H4 (cell line): ENCODE measurements around the gene KRTAP12-1. TPM values are rescaled to one million over a fixed set of nuclear protein-coding genes. Genes with fewer than 3 reads are reported as not detected.

Experiments
- DNase-seq: peaks from one replicate; pipeline ENCODE4 v3.0.0-alpha.2; 2015; ENCODE audit warnings: low spot score
- total RNA-seq: library from RNA; depleted of rRNA; stranded (reverse); fragments of >200 nt; shearing (Covaris generic); gene quantifications from 2 replicates; pipeline ENCODE4 v1.2.3, GENCODE V29; 2014

KRTAP12-1 gene
- total RNA-seq, 1 experiment from 2014 or later = not detected

DNA sequence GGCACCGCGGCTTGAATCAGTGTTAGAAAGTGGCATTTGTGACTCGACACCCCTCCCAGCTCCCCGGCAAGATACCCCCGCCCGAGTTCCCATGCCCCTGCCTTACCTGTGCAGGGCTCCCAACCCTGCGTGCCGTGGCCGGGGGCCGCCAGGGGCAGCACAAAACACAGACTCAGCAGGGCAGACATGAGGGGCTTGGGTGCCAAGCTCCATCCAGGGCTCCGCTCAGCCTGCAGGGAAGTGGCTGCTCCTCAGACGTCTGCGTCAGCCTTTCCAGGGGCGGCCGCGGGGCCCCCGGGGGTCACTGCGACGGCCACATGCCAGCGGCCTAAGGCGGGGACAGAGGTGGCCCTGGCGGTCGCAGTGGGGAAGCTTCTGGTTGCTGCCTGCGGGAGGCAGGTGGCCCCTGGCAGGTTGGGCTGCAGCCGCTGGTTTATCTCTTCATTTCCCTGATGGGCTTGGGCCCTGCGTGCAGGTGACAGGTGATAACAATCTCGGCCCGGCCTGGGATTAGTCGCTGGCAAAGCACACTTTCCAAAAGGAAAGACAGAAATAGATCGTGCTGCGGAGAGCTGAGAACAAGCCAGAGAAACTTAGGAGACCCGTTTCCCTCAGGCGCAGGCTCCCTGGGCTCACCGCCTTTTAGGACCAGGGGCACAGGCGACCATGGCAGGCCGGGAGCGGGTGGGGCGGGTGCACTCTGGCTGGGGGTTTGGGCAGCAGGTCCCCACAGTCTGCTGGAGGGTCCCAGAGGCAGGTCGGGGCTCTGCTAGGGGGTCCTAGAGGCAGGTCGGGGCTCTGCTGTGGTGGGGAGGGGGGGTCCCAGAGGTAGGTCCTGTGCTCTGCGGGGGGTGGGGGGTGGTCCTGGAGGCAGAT is 29.6 kb upstream of the KRTAP12-1 start, which contains the start of gene TSPEAR:
Gene TSPEAR, minus strand, starts transcription at position 246 of the 876 bp plus-strand sequence. Its CDS starts 58 bp downstream, at position 188.
- no peak for DNase-seq

DNA sequence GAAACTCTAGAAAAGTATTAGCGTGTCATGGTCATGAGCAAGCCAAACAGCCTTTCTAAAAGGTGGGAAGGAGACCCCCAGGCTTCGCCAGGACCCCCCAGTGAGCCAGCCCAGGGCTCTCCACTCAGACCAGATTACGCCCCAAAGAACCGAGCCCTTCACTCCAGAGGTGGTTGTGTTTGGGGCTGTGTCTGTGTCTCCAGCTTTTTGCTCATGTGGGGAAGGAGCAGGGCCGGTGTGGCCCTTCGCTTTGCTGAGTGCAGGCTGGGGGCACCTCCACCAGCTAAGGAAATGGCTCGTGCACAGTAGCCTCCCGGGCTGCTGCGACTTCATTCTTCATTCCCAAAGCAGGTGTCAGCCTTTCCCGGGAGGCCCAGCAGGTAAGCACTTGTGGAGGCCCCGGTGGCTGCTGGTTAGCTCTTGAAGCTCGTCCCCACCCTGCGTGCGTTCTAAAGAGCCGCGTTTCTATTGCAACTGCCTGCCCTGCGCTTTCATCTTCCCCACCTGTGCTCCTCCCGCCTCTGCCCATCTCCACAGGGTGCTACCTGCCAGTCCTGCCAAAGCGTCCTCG is 28.9 kb upstream of the KRTAP12-1 start:
- no peak for DNase-seq

DNA sequence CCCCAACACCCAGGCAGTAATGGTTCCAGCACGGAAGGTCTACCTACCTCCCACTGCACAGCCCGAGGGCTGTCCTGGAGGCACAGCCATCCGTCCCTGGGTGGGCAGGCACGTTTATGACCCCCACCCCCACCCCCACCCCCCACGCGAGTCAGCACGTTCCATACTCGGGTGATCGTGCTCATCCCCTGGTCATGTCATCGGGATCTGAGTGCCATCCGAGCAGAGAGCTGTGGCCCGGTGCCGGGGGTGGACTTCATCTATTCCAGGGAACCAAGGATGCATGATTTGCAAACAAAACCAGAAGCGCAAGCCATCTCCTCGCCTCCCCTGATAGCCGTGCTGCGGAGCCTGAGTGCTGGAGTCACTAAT is 28.3 kb upstream of the KRTAP12-1 start:
- DNase-seq = no peak

DNA sequence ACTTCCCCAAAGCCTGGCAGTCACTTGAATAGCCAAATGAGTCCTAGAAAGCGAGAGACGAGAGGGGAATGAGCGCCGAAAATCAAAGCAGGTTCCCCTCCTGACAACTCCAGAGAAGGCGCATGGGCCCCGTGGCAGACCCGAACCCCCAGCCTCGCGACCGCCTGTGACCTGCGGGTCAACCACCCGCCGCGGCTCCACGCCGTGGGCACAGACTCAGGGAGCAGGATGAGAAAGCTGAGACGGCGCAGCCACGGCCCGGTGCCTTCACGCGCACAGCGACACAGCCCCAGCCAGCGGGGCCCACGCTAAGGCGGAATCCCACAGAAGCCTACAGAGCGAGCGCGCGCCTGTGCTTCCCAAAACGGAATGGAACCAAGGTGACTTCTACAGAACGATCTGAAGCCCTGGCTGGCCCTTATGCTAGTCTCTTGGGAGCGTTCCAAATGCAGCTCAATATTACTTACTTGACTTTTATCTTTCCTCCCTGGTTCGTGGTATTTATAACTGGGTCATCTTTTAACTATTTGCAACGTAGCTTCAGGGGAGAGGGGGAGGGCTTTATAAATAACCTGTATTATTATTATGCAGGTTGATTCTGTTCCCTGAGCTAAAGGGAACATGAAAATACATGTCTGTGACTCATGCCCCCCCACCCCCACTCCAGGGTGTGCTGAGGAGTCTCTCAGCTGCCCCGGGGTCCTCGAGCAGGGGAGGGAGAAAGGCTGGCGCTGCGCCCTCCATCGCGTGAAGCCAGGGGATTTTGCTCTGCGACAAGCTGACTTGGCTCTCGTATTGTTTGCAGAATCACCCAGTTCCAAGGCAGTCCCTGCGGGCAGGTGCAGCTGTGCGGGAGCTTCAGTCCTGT is 27.7 kb upstream of the KRTAP12-1 start:
- no peak for DNase-seq

DNA sequence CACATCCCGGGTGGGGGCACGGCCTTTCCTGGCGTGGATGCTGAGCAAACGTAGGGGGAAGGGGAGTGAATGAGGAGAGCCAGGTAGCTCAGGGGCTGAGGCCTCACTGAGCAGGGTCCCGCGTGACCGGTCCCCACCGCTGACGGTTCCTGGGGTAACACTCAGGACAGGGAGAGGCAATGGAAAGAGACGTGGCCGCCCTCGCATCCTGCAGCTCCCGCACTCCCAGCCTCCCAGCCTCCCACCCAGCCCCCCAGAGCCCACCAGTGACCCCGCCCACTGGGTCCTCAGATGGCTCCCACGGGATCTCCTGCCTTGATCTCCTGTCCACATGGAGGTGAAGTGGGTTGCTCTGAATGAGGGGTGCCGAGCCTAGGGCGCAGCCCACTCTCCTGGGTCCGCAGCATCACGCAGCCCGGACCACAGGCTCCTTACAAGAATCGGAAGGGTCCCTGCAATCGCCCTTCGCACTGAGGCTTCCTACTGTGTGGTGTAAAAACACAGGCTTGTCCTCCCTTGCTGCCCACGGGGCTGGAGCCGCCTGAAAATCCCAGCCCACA is 27.0 kb upstream of the KRTAP12-1 start:
- no peak for DNase-seq

DNA sequence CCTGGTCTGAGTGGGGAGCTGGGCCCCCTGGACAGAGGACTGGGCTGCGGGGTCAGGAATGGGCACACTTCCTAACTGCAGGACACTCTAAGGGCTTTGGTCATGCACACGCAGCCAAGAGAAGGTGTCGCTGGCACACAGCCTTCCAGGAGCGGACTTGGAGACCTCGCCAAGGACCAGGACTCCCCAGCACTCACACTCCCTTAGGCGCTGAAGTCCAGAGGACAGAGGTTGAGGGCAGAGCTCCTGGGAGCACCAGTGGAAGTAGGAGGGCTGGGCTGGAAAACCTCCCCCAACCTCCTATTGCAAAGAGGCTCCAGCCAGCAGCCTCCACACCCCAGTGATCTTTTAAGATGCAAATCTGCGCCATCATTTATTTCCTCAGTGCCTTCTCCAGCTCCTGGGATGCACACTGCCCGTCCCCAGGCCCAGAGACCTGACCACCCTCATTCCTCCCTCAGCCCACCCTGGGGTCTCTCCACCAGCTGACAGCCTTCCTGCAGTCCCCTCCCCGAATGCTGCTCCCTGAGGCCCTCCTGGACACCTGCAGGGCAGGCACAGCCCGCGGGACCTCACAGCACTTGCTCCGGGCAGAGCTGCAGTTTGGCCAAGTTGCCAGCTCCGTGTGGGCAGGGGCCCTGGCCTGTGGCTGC is 26.4 kb upstream of the KRTAP12-1 start:
- DNase-seq = no peak

DNA sequence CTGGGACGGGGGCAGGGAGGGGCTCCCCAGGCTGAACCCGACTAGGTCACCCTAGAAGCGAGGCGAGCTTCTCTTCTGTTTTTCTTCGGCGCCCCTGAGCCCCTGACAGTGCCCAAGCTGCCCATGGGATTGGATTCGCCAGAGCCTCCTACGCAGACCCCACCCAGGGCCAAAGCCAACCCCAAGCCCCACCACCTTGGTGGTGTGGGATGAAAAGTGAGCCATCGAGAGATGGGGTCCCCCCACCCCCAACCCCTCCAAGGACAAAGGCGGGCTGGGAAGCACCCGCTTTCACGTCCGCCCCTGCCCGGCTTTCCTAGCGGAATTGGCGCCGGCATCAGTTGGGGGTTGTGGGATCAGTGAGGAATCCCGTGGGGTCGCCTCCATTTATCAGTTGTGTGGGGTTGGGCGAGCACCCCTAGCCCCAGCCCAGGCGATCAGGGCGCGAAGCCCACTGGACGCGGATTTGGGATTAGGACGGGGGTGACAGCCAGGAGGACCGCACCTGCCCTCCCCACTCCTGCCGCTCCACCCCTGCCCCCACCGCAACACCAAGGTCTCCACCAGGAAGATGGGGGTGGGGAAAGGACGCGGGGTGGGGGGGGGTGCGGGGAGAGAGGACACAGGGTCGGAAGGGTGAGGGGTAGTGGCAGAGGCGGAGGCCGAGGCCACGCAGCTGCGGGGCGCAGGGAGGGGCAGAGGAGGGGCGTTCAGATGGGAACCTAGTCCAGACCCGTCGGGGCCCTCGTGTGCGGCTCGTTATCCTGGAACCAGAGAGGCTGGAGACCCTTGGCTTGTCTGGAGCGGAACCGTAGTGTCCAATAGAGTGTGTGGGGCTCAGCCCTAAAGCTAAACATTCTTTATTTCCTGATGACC is 25.0 kb upstream of the KRTAP12-1 start:
- no peak for DNase-seq

DNA sequence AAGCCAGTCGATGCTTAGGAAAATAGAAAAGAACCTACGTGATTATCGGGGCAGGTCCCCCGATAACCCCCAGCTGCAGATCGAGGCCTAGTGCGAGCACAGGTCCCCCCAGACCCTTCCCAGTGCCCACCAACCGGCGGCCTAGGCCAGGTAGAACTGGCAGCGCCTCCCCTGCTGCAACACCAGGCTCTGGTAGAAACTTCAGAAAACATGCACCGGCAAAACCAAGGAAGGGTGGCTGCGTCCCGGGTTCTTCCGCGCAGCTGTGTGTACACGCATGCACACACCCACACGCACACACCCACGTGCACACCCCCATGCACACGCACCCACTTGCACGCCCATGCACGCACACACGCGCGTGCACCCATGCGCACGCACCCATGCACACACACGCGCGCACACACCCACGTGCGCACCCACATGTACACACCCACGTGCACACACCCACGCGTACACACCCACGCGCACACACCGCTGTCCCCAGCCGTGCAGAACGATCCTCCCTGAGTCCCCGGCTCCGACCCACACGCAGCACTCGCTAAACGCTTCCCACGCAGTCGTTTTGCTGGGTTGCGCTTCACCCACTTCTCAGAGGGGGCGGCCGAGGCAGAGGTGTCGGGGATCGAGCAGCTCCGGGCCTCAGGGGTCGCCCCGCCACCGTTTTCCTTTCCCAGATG is 24.2 kb upstream of the KRTAP12-1 start:
- no peak for DNase-seq

DNA sequence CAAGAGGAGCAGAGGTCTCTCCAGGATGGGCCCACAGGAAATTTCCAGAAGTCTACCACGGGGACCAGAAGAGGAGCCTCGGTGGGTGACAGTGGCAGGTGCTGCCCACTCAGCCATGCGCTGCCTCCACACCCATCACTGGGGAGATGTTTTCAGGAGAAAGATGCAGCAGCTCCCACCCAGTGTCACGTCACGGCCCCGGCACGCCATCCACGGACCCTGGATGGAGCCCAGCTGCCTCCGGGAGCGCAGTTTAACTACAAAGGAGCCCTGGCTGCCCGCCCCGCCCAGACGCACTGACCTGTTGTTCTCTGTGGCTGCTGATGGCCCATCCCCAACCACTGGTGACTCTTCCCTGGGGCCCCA is 22.7 kb upstream of the KRTAP12-1 start:
- DNase-seq = no peak

DNA sequence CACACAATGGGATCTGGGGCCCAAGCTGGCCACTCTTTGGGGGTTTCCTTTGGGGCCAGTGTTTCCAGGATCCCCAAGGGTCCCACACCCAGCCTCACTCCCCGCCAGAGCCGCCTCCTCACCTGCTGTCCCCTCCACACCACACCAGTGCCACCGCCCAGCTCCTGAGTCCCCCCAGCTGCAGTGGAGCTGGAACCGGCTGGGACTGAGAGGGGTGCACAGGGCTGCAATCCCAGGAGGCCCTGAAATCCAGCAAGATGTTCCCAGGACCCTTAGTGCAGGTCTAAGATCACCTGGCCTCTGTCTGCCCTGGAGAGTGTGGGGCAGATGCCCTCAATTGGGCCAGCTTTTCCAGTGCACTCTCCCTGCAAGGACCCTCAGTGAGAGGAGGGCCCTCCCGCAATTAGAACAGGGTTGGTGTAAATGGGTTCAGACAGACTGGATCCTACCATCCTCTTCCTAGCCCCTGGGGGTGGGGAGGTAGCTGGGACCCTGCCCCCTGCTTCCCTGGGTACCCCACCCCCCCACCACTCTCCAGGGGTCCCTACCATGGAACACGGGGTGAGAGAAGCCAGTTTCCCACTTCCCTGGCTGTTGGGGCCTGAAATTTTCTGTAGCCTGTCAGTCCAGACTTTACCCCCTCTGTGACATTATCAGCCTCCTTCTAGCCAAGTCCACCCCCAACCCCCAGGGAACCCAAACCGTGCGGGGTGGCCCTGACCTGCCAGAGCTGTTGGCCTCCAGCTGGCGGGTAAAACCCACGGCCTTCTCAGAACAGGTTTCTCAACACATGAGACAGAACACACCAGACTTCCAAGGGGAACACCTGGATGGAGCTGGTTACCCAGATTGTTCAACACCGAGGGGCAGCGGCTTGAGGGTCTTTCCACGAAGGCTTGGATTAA is 22.0 kb upstream of the KRTAP12-1 start:
- no peak for DNase-seq

DNA sequence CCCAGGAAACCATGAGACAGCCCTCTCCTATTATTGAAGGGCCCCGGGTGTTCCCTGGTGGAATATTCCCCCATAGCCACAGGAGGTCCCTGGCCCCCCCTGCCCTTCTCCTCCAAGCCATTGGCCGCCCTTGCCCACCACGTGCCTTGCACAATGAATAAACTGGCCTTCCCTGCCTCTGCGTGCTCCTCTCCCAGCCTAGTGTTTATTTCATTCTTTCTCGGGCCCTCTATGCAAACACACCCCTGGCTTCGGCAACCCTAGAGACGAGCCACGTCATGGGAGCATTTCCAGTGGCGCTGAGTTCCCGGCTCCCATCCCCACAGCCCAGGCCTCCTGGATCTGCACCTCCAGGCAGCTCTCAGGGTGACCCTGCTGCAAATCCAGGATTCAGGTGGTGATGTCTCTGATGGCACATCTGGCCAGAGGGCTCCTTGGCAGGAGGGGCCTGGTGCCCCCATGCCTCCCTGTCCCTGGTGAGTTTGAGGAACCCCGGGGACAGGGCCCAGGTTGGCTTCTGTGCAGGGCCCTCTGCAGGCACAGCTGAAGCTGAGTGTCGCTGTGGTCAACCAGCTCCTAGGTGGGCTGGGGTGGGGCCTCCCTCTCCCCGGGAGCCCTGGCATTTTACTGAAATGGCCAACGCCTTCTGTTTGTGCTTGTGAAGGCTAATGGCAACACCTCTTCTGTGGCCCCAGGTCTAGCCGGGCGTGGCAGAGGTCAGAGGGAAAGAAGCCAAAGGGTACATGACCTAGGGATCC is 21.2 kb upstream of the KRTAP12-1 start:
- DNase-seq = no peak

DNA sequence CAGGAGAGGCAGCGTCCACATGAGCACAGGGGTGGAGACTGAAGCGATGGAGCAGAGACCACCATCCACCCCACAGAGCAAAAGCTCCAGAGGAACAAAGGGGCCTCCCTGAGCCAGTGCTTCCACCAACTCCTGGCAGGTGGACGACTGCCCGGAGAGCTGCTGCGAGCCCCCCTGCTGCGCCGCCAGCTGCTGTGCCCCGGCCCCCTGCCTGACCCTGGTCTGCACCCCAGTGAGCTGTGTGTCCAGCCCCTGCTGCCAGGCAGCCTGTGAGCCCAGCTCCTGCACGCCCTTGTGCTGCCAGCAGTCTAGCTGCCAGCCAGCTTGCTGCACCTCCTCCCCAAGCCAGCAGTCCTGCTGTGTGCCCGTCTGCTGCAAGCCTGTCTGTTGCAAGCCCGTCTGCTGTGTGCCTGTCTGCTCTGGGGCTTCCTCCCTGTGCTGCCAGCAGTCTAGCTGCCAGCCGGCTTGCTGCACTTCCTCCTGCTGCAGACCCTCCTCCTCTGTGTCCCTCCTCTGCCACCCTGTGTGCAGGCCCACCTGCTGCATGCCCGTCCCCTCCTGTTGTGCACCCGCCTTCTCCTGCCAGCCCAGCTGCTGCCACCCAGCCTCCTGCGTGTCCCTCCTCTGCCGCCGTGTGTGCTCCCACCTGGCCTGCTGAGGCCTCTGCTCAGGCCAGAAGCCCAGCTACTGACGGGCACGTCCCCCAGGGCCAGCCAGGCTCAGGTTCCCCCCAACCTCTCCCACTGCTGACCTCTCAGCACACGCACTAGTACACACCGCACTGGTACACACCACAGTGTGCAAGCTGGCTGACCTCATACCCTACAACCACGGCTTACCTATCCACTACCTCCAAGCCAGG is 20.4 kb upstream of the KRTAP12-1 start:
- DNase-seq = no peak

DNA sequence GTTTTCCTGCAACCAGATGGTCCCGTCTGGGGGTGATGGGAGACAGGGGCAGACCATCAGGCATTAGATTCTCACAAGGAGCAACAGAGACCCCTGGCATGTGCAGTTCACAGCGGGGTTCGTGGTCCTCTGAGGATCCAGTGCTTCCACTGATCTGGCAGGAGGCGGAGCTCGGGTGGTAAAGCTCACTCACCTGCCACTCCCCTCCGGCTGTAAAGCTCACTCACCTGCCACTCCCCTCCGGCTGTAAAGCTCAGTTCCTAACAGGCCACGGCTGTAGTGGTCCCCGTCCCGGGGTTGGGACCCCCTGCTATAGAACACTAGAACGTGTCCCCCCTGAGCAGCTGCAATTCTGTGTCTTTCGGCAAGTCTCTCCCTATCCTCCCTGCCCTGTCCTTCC is 19.6 kb upstream of the KRTAP12-1 start:
- no peak for DNase-seq

DNA sequence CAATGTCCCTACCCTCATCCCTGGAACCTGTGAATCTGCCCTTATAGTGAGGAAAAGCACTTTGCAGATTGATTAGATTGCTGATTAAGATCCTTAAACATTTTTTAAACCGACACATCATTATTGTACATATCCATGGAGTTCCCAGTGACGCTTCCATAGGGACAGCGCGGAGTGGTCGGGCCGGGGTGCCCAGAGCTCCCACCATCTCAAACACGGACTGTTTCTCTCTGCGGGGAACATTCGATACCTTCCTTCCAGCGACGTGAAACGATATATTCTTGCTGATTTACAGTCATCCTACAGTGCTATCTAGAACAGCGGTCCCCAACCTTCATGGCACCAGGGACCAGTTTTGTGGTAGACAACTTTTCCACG is 19.0 kb upstream of the KRTAP12-1 start:
- no peak for DNase-seq

DNA sequence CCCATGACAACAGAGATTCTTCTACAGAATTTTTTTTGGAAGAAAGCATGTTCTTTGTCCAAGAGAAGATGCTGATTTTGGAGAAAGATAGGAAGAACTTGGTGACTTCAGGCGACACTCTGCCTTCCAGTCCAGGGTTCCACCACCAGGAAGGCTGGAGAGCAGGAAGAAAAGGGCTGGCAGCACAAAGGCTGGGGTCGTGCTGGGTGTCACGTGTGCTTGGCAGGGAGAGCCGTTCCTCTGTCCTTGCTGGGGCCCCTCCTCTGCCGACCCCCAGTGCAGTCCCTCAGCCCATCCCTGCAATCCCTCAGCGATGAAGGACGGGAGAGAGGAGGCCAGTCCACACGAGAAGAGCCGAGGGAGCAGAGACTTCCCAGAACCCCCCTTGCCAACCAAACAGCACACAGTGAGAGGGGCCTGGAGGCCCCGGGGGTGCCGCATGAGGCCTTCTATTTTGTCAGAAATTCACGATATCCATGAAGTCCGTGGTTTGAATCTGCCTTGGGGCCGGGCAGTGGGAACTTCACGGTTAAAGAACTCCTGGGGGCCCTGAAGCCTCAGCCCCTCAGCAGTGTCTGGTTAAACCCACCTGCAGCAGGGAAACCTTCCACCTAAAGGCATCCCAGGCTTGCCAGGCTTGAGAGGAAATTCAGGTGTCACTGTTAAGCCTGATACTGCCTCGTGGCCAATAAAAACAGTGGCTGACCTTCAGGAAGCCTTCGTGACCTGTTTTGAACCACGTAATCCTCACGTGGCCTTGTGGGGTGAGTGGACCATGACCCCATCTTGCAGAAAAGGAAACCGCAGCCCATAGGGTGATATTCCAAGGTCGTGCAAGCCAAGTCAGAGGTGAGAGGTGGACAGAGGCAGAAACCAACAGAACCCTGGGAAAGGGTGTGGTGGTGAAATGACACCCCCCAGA is 18.4 kb upstream of the KRTAP12-1 start:
- no peak for DNase-seq

DNA sequence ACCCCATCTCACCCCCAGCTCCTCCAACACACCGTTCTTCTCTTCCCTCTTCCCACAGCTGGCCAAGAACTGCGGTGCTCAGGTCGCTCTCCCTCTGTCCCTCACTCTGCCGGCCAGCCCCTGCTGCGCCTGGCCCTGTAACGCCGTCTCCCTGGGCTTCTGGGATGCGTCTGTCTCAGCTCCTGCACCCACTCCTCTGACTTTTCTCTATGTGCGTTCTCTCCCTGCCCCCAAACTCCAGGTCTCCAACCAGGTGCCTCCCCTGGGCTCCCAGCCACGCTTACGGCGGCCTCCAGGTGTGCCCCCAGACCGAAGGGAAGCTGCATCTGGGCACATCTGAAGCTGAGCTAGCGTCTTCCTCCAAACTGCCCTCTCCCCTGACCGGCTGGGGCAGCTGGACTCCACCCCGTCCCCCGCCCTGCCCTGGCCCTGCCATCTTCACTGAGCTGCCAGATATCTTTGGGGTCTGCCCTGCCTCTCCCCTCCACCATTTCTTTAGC is 17.6 kb upstream of the KRTAP12-1 start:
- no peak for DNase-seq
